Stimulated activated CD4-positive, alpha-beta T cell treated with anti-CD3 and anti-CD28 coated beads, Interleukin-4, amount 100 ng/mL, for 24 hours (primary cell): ENCODE measurements around the gene NOS3.

Experiments used
- DNase-seq: peaks from one replicate; pipeline ENCODE4 v3.0.0-alpha.2; 2020

The NOS3 gene

DNA sequence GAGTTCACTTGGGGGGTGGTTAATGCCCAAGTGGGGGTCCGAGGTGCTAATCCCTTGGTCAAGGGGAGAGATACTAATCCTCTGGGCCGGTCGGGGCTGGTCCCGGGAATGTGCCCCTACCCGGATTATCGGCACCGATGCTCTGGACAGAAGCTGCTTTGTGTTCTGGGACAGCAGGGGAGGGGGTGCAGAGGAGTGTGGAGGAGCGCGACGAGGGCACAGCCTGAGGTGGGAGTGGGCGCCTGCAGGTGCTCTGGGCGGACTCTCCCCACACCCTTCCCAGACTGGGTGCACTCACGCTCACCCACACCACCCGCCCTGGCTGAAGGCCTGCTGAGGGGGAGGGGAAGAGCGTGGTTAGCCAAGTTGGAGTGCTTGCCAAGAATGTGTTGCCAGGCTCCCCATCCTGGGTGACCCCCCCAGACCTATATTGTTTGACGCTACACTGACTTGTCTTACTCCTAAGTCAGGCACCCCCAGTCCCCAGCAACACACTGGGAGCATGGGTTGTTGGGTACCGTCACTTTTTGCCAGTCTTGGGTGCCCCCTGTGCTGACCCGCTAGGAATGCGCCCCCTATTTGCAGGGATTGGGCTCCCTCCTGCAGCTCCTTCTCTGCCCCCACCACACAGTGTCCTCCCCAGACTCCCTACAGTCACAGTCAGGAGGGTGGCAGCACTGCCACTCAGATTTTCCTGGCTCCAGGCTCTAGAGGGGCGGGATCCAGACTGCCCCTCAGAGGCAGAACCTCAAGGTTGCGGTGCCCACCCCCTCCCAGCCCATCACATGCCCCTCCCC, 69.8 kb downstream of the NOS3 start:
- no peak for DNase-seq

DNA sequence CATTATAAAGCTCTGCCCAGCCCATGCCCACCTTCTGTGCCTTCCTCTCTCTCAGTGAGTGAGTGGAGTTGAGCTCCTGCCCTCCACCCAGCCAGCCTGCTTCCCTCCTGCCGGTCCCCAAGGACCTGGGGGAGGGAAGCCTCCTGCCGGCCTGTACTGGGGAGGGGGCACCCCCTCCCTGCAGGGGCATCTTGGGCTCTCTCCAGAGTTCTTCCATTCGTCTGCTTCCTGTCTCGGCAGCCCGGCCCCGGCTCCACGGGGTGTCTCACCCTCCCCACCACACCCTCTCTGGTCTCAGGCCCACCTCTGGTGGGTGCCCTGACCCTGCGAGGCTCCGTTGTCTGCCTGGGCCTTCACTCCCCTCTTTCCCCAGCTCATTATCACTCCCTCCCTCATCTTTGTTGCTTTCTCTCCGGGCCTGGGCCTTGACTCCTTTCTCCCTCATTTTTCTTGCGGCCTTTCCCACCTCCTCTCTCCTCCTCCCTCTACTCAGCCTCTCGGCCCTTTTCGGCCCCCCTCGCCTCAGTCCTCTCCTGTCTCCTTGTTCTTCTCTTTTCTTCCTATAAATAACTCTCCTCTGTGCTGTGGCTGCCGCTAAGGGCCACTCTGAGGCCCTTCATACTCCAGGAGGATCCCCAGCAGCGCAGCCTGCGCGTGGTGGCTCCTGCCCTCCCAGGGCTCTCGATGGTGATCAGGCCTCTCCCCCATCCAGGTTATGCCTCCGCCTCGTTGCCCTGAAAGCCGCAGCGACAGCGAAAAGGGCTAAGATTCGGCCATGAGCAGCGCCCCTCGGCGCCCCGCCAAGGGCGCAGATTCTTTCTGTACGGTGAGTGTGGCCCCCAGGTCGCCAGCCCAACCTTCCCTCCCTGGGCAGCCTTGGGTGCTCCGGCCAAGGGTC, 70.6 kb downstream of the NOS3 start:
- no peak for DNase-seq

DNA sequence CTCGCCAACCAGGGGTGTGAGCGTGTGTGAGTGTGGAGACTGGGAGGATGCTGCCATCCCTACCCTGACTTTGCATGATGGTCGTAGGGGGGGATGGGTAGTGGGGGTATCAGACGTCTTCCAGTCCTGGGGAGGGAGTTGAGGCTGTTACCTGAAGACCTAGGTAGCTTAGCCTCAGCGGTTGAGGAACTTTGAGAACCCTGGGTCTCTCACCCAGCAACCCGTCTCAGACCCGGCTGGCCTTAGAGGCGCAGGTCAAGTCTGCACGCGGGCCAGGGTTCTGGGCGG, 71.2 kb downstream of the NOS3 start:
- no peak for DNase-seq

GRCh38 chr7:151062399-151063211, 71.8 kb downstream of the NOS3 start:
- no peak for DNase-seq

GRCh38 chr7:151063212-151063561, 72.4 kb downstream of the NOS3 start:
- DNase-seq, result no peak
